GM19025 (cell line): ENCODE results near the gene SYT12.

Source experiments
- ATAC-seq: cut with Tn5 transposase; IDR thresholded peaks from one replicate; pipeline ENCODE4 v1.9.1; 2021; ENCODE audit warnings: mild to moderate bottlenecking, low read depth, moderate library complexity; ENCODE audit not compliant: unreplicated experiment

The SYT12 gene

DNA sequence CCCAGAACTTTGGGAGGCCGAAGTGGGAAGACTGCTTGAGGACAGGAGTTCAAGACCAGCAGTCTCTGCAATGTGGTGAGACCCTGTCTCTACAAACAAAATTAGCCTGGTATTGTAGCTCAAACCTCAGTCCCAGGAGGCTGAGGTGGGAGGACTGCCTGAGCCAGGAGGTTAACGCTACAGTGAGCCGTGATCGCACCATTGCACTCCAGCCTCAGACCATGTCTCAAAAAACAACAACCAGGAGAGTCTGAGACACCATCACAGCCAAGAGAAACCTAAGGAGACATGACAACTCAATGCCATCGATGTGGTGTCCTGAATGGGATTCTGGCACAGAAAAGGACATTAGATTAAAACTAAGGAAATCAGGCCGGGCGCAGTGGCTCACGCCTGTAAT is 67.8 kb downstream of the SYT12 start:
- ATAC-seq = no peak

DNA sequence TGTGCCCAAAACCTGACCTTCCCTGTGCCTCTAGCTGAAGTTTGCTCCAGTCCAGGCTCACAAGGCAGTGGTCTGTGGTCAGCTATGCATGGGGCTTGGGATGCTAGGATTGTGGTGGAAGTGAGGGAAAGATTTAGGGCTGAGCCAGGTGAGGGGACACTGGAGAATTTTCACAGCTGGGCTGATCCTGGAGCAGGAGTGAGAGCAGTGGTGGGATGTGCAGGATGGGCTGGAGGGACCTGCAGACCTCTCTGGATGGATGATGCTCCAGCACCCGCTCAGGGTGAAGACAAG is 72.2 kb downstream of the SYT12 start:
- ATAC-seq = no peak

DNA sequence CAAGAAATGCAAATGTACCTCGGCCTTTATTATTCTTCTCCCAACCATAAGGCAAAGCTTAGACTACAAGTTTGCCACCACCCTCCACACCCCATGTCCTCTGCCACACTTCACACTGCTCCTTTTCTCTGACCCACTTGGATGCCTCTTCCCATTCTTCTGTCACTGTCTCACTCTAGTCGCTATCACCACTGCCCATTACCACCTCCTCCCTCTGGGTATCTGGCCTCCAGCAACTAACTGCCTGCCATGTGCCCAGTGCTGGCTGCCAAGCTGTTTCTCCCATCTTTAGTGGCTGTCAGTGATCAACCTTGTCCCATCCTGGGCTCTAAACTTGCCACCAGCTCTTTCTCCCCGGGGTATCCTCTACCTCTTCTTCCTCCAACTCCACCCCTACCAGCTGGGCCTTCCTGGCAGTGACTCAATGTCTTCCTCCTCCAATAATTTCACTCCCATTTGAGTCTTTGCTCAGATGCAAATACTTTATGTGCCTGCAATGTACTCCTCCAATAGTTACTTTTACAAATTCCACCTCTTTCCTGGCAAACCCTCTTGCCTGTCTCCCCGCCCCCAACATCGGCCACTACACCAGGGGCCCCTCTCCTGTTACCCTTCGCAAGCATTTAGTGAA is 76.0 kb downstream of the SYT12 start:
- no peak for ATAC-seq

DNA sequence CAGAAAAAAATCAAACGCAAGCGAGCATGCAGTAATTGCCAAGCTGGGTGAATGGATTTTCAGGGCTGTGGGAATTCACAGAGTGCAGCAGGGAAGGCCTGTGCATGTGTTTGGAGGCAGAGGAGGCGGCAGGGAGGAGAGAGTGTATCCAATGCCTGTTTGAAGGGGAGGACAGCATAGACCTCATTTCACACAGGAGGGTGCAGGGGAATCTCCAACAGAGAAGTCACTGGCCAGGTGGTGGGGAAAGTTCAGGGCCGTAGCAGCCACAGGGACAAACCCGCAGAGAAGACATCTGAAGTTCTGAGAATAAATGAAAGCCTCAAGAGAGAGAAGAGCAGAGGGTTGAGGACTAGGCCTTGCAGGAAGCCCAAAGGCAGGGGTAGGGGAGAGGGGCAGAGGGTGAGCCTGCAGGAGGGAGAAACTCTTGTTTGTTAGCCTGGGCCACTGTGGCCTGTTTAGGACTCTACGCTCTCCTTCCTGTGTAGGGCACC is 76.9 kb downstream of the SYT12 start:
- no peak for ATAC-seq
